Stimulated activated CD4-positive, alpha-beta T cell treated with anti-CD3 and anti-CD28 coated beads, Interleukin-4, amount 100 ng/mL, for 24 hours (primary cell): ENCODE data around the gene ASIC2.
A peak's percentile ranks its signal among the peaks of the same experiment; 100 is the strongest.

Experiments
- DNase-seq: peaks from one replicate; pipeline ENCODE4 v3.0.0-alpha.2; 2020

The ASIC2 gene

DNA sequence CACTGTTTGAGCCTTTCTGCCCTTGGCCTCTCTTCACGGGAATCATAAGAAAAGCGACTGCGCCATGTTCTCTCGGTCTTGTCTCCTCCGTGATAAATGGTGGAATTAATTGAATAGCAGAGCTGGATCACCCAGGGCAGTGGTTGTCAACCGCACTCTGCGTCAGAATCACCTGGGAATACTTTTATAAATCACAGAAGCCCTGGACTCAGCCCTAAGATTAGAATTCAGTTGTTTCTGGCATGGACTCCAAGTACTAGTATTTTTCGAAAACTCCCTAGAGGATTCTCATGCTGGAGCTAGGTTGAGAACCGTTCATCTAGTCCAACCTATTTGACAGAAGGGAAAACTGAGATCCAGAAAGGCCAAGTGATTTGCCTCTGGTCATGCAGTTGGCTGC lies 237.3 kb downstream of the ASIC2 start:
- DNase-seq: no peak

DNA sequence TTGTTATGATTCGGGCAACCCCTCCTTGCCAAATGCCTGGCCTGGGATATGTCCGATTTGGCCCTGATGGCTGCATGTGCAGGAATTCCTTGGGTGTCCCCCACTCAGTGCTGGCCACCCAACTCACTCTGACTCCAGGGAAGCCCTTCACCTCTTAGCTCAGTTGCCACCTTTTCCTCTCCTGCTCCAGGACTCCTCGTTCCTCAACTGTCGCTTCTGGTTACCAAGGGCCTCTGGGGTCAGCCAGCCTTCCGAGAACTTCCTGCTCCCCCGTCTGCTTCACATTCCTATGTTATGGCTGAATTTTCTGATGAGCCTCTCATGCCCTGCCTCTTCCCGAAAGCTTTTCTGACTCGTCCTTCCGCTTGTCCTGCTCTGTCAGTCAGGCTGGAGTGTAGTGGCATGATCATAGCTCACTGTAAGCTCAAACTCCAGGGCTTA lies 237.9 kb downstream of the ASIC2 start:
- DNase-seq: no peak

DNA sequence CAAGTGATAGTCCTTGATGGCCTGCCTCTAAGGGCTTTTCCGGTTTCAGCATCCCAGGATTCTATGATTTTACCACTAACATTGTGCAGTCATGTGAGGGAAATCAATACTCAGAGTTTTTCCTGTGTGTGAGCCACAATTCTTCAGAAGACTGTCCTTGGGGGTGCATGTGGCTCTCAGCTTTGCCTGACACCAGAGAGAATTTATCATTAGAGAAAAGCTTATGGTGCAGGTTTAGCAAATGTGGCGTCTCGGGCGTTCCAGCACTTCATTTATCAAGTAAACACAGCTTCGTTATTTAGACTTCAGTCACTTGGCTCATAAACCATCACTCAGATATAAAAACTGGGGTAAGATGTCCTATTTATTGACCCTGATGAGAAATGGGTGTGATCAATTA lies 238.7 kb downstream of the ASIC2 start:
- no peak for DNase-seq

DNA sequence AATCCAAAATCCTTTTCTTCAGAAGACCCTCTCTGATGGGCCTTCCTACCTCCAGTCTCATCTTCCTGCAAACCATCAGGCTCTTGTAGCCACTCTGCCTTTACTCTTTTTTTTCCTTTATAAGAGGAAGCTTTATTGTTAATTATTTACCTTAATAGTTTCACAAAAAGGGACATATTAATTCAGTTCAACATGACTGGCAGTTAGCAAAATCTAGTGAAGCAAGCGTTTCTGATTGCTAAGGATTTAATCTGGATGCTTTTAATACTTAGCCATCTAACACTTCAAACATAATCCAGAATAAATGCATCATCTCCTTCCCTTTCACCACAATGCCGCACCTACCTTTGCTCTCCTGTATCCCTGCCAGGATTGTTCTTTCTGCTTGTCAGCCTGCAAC lies 239.4 kb downstream of the ASIC2 start:
- no peak for DNase-seq

DNA sequence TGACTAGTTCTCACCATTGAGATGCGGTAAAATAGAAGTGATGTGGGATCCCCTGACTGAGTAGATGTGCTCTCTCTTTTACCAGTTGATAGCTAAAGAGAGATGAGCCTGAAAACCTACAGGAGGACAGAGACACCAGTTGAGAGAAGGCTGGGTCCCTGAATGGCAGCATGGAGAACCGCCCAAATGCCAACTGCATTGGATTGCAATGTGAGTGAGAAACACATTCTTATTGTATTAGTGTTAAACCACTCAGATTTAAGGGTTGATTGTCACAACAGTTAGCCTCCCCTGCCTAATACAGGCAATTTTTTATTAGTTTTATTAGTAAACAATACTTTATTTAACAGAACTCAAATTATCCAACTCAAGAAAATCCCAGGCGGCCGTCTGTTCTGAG lies 240.2 kb downstream of the ASIC2 start:
- DNase-seq: no peak

DNA sequence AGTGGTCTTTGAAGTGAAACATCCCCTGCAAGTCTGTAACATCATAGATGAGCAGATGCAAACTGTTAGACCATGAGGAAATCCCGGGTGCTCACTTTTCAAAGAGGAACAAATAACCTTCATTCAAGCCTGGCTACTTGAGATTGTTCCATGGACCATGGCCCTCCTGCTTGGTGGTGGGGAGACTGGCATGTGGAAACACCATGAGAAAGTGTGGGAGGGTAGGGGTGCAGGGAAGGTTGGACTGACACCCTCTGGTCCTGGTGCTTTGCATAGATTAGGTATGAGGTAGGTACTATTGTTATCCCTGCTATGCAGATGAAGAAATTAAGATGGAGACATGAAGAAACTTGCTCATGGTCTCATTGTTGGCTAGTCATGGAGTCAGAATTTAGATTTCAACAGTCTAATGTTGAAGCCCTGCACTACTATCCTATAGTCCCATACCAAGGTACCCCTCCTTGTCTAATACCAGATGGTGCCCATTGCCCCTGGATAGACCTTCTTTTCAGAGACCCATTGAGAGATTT lies 242.4 kb downstream of the ASIC2 start:
- no peak for DNase-seq

DNA sequence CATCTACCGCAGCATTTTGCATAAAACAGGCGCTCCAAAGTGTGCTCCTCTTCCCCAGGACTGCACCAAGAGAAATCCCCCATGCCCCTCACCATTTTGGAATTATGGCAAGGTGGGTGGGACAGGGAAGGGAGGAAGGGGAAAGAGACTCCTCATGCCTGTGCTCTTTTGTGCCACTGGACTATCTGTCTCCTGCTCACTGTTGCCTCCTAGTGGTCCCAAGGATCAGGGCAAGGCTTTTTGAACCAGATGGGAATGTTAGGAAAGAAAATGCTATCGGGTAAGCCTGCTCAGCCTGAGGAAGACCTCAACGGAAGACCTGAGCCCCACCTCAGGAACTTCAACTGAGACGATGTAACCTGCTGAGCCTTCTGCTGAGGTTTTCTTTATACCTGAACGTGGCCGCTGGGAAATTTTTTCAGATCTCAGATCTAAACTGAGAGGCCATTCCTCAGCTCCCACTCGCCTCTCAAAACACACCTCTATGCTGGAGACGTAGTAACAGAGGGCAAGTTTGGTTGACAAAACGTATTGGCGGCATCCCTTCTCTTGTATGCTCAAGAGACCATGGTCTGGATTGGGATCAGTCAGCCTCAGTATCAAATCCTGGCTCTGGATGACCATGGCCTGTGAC lies 243.2 kb downstream of the ASIC2 start:
- peak; percentile 41 for DNase-seq

DNA sequence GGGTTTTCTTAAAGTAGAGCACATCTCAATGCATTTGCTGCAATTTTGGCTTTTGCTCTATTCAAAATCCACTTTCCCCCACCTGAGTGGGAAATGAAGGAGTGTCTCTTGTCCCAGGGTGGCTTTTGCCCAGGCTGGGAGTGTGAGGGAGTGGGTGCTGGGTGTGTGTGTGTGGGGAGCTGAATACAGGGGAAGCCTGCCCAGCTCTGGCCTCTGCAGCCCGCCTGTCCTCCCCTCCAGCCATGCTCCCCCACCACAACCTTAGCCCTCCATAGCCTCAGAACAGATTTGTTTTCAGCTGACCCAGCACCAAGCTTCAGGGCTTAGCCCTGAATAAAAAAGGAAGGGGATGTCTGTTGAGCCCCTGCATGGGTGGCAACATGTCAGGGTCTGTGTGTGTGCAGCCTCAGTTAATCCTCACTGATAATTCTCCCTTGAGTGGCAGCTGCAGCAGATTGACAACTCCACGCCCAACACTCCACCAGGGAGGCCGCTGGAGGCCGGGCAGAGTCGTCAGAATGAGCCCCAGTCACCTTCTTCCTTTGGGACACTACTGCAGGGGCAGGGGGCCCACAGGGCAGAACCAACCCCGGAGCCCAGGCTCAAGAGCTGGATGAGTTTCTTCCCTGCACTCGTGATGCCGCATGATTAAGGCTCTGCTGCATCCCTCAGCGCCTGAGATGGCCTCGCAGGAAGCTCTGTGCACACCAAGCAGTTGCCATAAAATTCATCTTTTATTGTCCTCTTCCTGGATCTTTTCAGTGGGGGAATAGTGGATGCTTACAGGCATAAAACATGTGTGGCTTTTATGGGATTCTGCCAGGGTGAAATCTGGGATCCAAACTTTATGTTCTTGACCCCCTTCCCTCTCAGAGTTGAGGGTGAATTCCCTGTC lies 246.5 kb downstream of the ASIC2 start:
- no peak for DNase-seq

DNA sequence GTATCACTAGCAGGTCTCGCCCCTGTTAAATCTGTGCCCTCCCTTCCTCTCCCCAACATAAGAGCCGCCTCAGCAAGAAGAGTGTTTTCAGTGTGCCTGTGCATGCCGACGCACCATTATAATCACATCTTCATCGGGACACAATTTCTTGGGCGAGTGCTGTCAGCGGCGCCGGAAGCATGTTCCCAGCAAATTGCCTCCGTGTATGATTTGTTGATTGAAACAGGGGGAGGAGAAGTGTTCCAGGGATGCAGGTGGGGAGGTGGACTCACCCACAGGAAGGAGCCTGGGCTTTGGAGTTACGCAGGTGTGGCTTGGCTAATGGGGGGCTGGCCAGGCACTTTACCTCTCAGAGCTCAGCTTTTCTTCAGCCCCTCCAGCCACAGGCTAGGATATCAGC lies 247.9 kb downstream of the ASIC2 start:
- DNase-seq: no peak

DNA sequence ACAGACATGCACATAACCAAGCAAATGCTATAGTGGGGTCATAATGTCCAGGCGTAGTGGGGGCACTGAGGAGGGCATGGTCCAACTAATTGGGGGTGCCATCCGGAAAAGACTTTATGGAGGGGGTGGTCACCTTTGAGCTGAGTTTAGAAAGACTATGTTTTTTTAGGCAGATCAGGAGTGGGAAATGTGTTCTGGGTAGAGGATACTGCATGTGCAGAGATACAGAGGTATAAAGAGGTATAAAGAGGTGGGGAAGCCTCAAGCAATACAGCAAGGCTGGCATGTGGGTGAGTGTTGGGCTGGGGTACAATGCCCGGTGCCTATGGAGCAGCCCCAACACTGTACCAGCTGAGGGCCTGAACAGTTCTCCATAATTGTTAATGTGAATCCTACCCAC lies 248.3 kb downstream of the ASIC2 start:
- DNase-seq: no peak

DNA sequence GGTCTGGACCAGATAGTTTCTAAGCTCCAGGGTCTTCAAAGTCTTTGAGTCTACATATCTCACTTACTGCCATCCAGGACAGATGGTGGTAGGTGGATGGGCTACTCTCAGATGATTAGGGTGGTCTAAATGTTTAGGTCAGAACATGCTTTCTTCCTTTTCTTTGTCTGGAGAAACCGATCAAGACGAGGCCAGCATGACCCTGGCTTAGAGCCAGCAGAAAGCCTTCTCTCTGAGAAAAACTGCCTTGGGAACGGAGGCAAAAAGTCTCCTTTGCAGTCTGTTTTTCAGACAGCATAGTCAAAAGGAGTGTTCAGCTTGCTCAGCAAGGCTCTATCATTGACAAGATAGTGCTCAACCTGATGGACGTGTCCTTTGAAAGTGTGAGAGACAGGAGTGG lies 252.6 kb downstream of the ASIC2 start:
- no peak for DNase-seq

DNA sequence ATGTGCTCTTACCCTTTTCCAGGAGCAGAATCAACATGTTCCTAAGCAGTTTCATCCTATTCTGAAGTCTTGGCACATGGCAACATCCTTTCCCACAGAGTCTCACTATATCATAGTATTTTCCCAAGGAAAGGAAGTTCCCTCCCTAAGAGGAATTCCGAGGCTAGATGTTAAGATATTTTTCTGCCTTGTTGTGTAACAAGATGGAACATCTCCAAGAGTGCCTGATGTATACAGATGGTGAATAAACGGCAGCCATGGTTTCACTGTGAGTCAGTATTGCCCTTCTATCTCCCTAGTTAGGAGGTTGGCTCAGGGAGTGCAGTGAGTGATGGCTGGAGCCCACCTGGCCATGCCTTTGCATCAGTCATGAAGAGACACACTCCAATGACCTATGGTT lies 253.2 kb downstream of the ASIC2 start:
- DNase-seq: no peak

DNA sequence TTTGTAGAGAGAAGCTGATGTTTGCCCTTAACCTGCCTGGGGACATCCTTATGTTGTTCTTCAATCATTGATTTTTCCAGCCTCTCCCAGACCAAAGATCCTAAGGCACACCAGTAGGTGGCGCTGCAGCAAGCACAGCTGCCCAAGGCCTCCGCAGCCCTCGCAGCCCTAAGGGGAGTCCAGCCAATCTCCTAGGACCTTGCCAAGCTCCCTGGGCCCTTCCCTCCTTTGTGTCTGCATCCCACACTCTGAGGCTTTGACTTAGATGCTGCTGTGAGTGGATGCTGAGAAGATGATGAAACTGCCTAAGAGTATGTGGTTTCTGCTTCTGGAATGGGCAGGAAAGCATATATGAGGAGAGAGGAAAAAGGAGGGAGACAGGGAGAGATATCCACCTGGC lies 254.4 kb downstream of the ASIC2 start:
- DNase-seq: no peak

DNA sequence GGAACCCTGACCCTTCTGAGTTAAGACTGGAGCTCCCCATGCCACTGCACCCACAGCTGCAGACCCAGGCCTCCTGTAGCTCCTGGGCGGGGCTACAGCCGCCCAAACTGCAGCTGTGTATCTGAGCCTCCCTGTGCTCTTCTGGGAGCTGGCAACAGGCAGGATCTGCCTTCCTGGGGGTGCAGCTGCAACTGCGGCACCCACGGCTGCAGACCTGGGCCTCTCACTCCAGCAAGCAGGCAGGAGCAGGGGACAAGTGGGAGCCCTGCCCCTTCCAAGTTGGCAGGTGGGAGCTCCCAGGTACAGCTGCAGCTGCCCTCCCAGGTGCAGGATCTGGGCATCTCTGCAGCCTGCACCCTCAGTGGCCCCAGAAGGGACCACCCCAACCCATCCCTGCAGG lies 259.9 kb downstream of the ASIC2 start:
- no peak for DNase-seq

DNA sequence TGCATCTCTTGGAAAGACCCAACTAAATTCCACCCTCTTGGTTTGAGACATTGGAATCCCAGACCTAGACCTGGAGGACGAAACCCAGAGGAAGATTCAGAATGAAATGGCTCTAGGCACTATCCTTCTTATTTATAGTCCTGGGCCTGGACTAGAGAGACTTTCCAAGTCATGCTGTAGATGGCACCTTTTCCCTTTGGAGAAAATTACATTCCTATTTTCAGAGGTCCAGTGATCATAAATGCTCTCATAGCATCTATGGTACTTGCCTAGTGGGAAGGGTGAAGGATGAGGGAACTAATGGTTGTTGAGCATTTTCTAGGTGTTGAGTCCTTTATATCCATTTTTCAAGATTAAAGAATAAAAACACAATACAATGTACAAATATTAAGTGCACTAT lies 264.3 kb downstream of the ASIC2 start:
- DNase-seq: no peak

DNA sequence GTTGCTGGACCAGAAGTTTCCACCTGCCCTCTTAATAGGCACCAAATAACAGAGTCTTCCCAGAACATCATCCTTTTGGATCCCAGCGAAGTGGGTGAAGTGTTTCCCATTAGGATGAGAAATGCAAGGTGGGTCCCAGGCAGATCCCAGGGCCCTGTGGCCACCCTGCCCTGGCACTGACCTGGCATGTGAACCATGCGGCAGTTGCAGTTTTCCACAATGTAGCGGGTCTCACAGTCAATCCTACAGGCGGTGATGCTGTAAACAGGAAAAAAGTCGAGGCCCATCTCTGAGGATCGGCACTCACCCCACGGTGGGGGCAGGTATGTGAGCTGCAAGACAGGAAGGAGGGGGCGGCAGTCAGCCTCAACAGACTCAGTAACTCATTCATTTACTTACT lies 265.0 kb downstream of the ASIC2 start:
- DNase-seq: no peak

DNA sequence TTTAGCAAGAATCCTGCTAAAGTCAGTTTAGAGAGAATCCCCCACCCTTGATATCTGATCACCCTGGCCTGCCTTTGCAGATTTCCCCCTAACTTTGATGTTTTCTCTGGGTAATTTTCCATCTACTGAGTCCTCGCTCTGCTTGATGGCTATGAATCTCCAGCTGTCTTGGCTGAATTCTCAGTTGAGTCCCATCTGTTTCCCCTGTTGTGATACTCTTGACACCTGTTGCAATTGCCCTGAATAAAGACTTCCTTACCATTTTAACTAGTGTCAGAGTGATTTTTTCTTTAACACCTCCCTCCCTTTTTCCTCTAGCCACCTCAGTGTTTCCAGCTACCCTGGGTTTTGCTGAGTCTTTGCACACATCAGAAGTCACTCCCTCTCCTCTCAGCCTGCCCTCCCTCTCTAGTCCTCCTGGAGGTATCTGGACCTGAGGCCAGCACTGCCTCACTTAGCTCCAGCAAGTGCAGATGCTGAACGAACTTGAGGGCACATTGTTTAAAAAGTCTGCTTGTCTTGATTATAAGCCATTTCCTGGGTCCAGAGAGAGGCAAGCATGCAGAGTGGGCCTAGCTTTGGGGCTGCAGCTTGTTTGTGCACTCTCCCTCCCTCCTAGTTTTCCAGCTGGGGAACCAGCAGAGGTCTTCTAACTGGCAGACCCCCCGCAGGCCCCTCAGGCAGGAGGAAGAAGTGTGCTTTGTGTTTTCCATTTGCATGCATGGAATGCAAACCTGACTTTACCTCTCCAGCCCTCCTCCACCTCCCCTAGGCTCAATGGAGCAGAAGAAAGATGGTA lies 268.2 kb downstream of the ASIC2 start:
- no peak for DNase-seq

DNA sequence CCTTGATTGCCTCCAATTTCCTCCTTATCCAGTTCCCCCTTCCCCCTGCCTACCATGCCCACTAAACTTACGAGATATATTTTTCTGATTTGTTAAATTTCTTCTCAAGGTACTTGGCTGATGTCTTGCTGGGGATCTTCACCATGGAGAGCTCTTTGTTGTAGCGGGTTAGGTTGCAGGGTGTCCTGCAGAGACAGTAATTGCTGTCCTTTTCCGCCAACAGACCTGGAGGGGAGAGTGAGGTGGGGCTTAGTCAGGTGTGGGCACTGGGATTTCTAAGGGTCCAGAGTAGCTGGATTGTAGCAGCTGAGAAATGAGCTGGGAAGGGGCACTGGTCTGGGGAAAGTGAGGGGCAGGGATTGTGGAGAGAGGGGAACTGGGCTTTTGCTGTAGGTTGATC lies 269.3 kb downstream of the ASIC2 start:
- no peak for DNase-seq

DNA sequence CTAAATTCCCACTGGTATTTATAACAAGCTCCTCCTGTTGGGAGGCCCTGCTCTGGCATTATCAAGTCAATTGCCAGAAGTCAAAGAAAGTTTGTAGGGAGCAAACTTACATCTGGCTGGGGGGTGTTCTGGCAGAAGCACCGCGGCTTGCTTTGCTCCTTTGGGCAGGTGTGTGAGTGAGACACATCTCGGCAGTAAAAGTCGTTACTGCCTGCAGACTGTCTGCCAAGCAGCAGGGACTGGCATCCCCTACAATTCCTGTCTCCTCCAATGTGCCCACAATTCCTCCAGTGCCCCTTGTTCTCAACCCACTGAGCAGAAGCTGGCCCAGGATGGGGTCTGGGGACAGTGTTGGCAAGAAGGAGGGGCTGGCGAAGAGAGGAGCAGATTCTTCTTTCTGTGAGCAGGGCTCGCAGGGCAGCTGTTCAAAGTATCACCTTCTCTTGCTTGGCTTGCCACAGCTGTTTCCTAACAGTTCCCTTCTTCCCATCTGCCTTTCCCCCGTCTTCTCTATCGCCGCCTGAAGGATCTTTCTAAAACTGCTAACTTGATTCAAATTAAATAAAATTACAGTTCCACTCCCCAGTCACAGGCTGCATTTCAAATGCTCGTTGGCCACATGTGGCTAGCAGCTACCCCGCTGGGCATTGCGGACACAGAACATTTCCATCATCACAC lies 271.2 kb downstream of the ASIC2 start:
- DNase-seq: no peak

DNA sequence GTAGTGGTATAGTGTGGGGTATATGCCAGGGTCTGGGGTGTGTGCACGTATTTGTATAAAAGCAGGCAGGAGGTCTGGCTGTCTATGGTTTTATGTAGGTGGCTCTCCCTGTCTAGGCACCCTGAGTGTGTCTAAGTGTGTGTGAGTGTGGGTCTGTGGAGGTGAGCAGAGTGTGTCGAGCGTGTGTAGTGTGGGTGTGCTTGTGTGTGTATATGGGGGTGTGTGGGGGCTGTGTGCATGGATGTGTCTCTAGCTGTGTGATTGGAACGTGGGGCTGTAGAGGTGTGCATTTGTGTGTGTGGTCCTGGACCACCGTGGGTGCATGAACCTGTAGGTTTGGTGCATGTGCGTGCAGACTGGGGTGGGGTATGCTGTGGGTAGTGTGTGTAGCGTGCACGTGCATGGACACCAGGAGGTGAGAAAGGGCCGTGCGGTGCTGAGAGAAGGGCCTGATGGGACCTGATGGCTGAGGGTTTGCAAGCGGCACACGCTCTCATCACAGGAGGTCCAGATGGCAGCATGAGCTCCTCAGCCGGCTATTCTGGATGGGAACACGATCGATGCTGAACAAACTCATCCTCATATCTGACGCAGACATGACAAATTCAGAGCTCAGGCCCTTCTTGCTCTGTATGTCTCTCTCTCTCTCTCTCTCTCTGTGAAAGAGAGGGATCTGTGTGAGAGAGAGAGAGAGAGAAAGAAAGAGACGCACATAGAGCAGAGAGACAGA lies 273.8 kb downstream of the ASIC2 start:
- no peak for DNase-seq

DNA sequence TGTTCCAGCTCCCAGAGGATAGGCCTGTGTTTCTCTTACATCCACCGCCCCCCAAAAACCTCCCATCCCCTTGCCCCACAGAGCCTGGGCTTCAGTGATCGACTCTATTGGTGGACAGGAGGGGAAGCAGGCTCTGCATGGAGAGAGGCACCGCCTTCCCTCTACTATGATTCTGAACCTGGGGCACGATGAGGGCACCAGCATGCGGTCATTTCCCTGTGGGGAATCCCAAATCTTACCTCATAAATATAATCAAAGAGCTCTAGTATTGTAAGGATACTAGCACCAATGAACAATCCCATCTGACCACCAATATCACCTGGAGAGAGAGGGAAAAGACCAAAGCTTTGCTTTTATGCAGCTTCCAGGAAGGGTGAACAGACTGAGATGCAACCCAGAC lies 275.7 kb downstream of the ASIC2 start:
- DNase-seq: no peak

DNA sequence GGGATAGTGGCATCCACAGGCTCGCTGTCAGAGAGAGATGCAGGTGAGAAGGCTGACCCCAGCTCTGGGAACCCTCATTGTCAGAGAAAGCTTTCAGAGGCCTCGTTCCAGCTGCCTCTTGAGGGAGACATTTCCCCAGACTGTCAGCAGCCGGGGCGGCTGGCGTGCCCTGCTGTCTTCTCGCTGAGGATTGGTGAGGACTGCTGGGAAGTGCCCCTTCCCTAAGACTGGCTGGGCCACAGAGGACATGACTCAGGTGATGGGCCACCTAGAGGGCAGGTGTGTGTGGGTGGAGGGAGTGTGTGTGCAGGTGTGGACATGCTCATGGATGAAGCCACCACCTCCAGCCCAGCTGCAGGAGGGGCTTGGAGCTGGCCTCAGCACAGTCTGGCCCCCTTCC lies 276.2 kb downstream of the ASIC2 start:
- no peak for DNase-seq
